KMS-11 (cell line): ENCODE results near the gene SCGB1A1.

Experiments used
- H2AFZ ChIP-seq: fragments of 200-600 bp; sonication (generic); 2 replicates; pipeline ENCODE4 v1.6.1; 2016; ENCODE audit warnings: antibody characterized with exemption, mixed run types, low read depth
- H3K27ac ChIP-seq: fragments of 200-600 bp; sonication (generic); 2 replicates; pipeline ENCODE4 v1.6.1; 2016; ENCODE audit warnings: mild to moderate bottlenecking, mixed run types
- H3K27me3 ChIP-seq: fragments of 200-600 bp; sonication (generic); 2 replicates; pipeline ENCODE4 v1.6.1; 2017; ENCODE audit warnings: mild to moderate bottlenecking, low read depth, mixed run types, moderate library complexity; ENCODE audit not compliant: insufficient read depth
- H3K36me3 ChIP-seq: fragments of 200-600 bp; sonication (generic); 2 replicates; pipeline ENCODE4 v1.6.1; 2017; ENCODE audit warnings: mild to moderate bottlenecking, mixed run types; ENCODE audit not compliant: insufficient read depth
- H3K4me1 ChIP-seq: fragments of 200-600 bp; sonication (generic); 2 replicates; pipeline ENCODE4 v1.6.1; 2016; ENCODE audit warnings: mild to moderate bottlenecking, low read depth, mixed run types; ENCODE audit not compliant: poor library complexity, severe bottlenecking
- H3K4me2 ChIP-seq: fragments of 200-600 bp; sonication (generic); 2 replicates; pipeline ENCODE4 v1.7.0; 2016; ENCODE audit warnings: mild to moderate bottlenecking, mixed run types
- H3K4me3 ChIP-seq: fragments of 200-600 bp; sonication (generic); IDR thresholded peaks from 2 replicates; pipeline ENCODE4 v1.6.1; 2017; ENCODE audit warnings: low read depth, low read length, mixed read lengths; ENCODE audit not compliant: insufficient read depth
- H3K79me2 ChIP-seq: fragments of 200-600 bp; sonication (generic); 2 replicates; pipeline ENCODE4 v1.6.1; 2016; ENCODE audit warnings: low read depth, mixed run types; ENCODE audit not compliant: insufficient read depth
- H3K9ac ChIP-seq: fragments of 200-600 bp; sonication (generic); 2 replicates; pipeline ENCODE4 v1.6.1; 2016; ENCODE audit warnings: mild to moderate bottlenecking, mixed run types
- H4K20me1 ChIP-seq: fragments of 200-600 bp; sonication (generic); 2 replicates; pipeline ENCODE4 v1.6.1; 2016; ENCODE audit warnings: mild to moderate bottlenecking, mixed run types; ENCODE audit not compliant: insufficient read depth
- CTCF ChIP-seq: fragments of 200-600 bp; sonication (generic); conservative IDR thresholded peaks from 2 replicates; pipeline ENCODE4 v1.6.1; 2017; ENCODE audit warnings: low read depth, mild to moderate bottlenecking, antibody characterized with exemption, low read length, moderate library complexity, mixed read lengths

Gene SCGB1A1

GRCh38 chr11:62399878-62400266, 19.0 kb upstream of the SCGB1A1 start:
- H3K9ac ChIP-seq: no peak overlapping the region
- H3K79me2 ChIP-seq: no peaks in the 10 kb centered on the region
- H3K36me3 ChIP-seq: no peaks in the 10 kb centered on the region
- no peak overlapping the region for H3K4me2 ChIP-seq
- H3K27ac ChIP-seq: no peak overlapping the region
- no peaks in the 10 kb centered on the region for H3K27me3 ChIP-seq
- peaks cover 5% of the 10 kb centered on the region for H3K4me1 ChIP-seq
- no peak for TF ChIP-seq CTCF
- H3K4me3 ChIP-seq: no peak overlapping the region
- H2AFZ ChIP-seq: no peak overlapping the region
- H4K20me1 ChIP-seq: no peaks in the 10 kb centered on the region

GRCh38 chr11:62400281-62400680, 18.6 kb upstream of the SCGB1A1 start:
- Histone ChIP-seq H3K9ac (no peak overlapping the region), H3K79me2 (no peaks in the 10 kb centered on the region), H4K20me1 (no peaks in the 10 kb centered on the region), H3K27ac (no peak overlapping the region), H3K27me3 (no peaks in the 10 kb centered on the region), H3K4me3 (no peak overlapping the region), H3K4me1 (peaks cover 1% of the 10 kb centered on the region), H3K4me2 (no peak overlapping the region), H3K36me3 (no peaks in the 10 kb centered on the region), H2AFZ (no peak overlapping the region)
- TF ChIP-seq CTCF: no peak

- Histone ChIP-seq H3K36me3 (no peaks in the 10 kb centered on the region), H3K27me3 (no peaks in the 10 kb centered on the region), H3K4me1 (no peaks in the 10 kb centered on the region), H3K9ac (no peak overlapping the region), H3K27ac (no peak overlapping the region), H4K20me1 (no peaks in the 10 kb centered on the region), H3K4me3 (no peak overlapping the region), H3K4me2 (no peak overlapping the region), H3K79me2 (no peaks in the 10 kb centered on the region), H2AFZ (no peak overlapping the region)
- no peak for TF ChIP-seq CTCF
Measured at GRCh38 chr11:62400760-62401159, 18.1 kb upstream of the SCGB1A1 start.

GRCh38 chr11:62401356-62401755, 17.5 kb upstream of the SCGB1A1 start:
- Histone ChIP-seq H3K36me3 (no peaks in the 10 kb centered on the region), H3K27me3 (no peaks in the 10 kb centered on the region), H2AFZ (no peak overlapping the region), H3K4me3 (no peak overlapping the region), H3K4me2 (no peak overlapping the region), H3K9ac (no peak overlapping the region), H3K4me1 (no peaks in the 10 kb centered on the region), H3K79me2 (no peaks in the 10 kb centered on the region), H4K20me1 (no peaks in the 10 kb centered on the region), H3K27ac (no peak overlapping the region)
- no peak for TF ChIP-seq CTCF

GRCh38 chr11:62401811-62402210, 17.0 kb upstream of the SCGB1A1 start:
- Histone ChIP-seq H3K9ac (no peak overlapping the region), H2AFZ (no peak overlapping the region), H4K20me1 (no peaks in the 10 kb centered on the region), H3K4me2 (no peak overlapping the region), H3K27me3 (no peaks in the 10 kb centered on the region), H3K27ac (no peak overlapping the region), H3K36me3 (no peaks in the 10 kb centered on the region), H3K4me3 (no peak overlapping the region), H3K79me2 (no peaks in the 10 kb centered on the region), H3K4me1 (no peaks in the 10 kb centered on the region)
- TF ChIP-seq CTCF: no peak
